H4 (cell line): ENCODE data around the gene SLC6A20. TPM values are rescaled to one million over a fixed set of nuclear protein-coding genes. Genes with fewer than 3 reads are reported as not detected.

Source experiments
- DNase-seq: peaks from one replicate; pipeline ENCODE4 v3.0.0-alpha.2; 2015; ENCODE audit warnings: low spot score
- total RNA-seq: library from RNA; depleted of rRNA; stranded (reverse); fragments of >200 nt; shearing (Covaris generic); gene quantifications from 2 replicates; pipeline ENCODE4 v1.2.3, GENCODE V29; 2014; rRNA removed

The SLC6A20 gene
- total RNA-seq, 1 experiment from 2014 or later: not detected

- DNase-seq: no peak
These were observed 76.5 kb downstream of the SLC6A20 start for GRCh38 chr3:45719655-45720487.

- DNase-seq: no peak
These were observed 79.5 kb downstream of the SLC6A20 start for GRCh38 chr3:45716790-45717336.

- no peak for DNase-seq
These were observed 80.4 kb downstream of the SLC6A20 start for GRCh38 chr3:45715945-45716344.

GRCh38 chr3:45712434-45713110, 83.8 kb downstream of the SLC6A20 start:
- no peak for DNase-seq

- no peak for DNase-seq
These were observed 84.4 kb downstream of the SLC6A20 start for GRCh38 chr3:45711931-45712330.

GRCh38 chr3:45705839-45706808, 90.2 kb downstream of the SLC6A20 start:
- no peak for DNase-seq

Other genes starting within 250 kb of the SLC6A20 start
- 3.3 and 4.0 TPM in 2 replicates for gene LIMD1, start 201.8 kb downstream of the SLC6A20 start, total RNA-seq
- 16.3 and 23.0 TPM in 2 replicates for gene SACM1L, start 107.1 kb downstream of the SLC6A20 start, total RNA-seq
- 8.3 and 10.1 TPM in 2 replicates for gene LZTFL1, start 45.6 kb upstream of the SLC6A20 start, total RNA-seq
- not detected in 2 replicates for gene CCR9, start 90.0 kb upstream of the SLC6A20 start, total RNA-seq
- gene CXCR6, start 146.9 kb upstream of the SLC6A20 start, total RNA-seq: not detected in 2 replicates
- 3.7 and 4.3 TPM in 2 replicates for gene FYCO1, start 199.3 kb upstream of the SLC6A20 start, total RNA-seq
- gene XCR1, start 230.9 kb upstream of the SLC6A20 start, total RNA-seq: not detected in 2 replicates